ENCODE measurements around the gene CAPZB.

The CAPZB gene

GRCh38 chr1:19448491-19449439 is 36.6 kb downstream of the CAPZB start:
- DNase-seq (ENCODE audit: low read depth): no peak

- DNase-seq (ENCODE audit: low read depth): no peak
Observed at GRCh38 chr1:19447550-19447949, 37.8 kb downstream of the CAPZB start.

DNA sequence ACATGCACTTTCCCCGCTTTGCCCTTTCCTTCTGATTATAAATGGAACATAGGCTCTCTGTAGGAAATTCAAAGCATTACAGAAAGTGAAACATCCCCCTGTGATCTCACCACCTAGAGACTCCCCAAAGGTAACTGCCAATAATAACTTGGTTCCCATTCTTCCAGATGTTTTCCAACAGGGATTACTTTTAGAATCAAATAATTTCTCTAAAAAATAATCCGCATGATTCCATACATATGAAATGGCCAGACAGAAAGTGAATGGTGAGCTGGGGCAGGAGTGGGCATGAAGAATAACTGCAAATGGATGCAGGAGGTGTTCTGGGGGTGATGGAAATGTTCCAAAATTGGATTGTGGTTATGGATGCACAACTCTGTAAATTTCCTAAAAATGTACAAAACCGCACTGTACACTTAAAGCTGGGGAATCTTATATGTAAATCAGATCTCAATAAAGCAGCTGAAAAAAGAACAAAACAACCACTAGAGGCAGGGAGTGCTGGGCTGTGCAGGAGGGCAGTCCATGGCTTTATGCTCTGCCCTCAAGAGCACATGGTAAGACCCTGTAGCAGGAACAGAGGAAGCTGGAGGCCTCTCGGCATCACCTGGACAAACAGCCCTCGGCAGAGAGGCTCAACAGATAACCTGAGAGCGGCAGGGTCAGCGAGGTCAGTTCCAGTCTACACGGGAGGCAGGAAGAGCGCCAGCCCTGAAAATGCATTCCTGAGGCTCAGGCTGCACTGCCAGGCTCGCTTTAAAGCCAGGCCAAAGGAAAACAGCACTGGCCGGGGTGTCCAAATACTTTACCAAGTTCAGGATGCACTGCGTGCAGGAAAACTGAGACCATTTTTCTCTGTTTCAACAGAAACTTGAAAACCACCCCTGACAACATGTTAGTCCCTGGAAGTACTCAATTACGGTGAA is 39.7 kb downstream of the CAPZB start:
- no peak for DNase-seq (ENCODE audit: low read depth)

- no peak for DNase-seq (ENCODE audit: low read depth)
Observed at GRCh38 chr1:19444296-19445021, 40.9 kb downstream of the CAPZB start.

DNA sequence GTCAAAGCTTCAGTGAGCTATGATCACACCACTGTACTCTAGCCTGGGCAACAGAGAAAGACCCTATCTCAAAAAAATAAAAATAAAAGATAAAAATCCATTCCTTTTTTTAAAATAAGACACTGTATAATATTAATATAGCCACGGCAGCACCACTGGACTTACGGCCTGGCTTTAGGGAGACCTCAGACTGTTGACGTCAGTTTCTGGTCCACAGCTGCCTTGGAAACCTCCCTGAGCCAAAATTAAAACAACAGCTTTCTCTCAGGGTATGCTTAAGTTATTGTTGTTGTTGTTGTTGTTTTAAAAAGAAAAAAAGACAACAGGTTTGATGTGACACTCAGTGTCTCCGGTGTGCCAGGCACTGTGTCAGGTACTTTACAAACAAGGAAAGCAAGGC is 42.0 kb downstream of the CAPZB start:
- DNase-seq (ENCODE audit: low read depth): no peak

DNA sequence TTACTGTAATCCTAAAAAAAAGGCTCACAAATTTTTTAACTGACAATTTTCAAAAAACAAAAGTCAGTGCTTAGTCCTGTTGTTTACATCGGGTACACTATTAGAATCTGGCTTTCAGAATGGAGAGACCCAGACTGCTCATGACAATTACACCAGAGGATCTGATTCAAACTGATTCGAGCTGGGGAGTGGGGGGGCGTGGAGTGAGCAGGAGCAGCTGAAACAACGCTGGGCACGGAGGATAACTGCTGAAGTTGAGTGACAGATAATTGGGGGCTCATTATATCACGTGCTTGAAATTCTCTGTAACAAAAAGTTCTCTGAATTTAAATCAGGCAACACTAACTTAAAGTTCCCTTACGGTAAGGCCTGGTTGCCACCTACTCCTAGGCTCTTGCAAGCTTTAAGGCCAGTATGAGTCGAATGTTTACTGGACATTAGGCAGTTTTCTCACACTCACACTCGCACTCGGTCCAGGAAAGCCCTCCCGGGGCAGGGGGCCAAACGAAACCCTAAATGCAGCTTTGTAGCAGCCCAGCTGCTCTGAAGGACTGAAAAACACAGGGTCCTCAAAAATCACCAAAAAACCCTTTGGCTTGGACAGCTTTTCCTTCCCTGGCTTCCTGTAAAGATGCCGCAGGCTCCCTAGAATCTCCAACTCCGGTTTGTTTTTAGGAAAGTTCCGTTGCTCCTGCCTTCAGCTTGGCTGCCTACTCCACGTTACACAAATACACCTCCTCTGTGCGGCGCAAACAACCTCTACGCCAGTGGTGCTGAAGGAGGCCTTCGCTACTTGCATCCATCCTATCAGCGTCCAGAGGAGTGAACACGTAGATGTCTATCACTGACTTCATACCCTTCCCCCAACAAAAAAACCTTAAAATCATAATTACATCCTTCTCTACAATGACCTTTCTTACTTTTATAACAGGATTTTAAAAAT is 42.9 kb downstream of the CAPZB start:
- no peak for DNase-seq (ENCODE audit: low read depth)

GRCh38 chr1:19441048-19441780 is 44.1 kb downstream of the CAPZB start:
- DNase-seq (ENCODE audit: low read depth): no peak

- peak; percentile 23 for DNase-seq (ENCODE audit: low read depth)
Observed at GRCh38 chr1:19439464-19440171, 45.7 kb downstream of the CAPZB start.

- DNase-seq (ENCODE audit: low read depth): no peak
Observed at GRCh38 chr1:19438516-19439195, 46.7 kb downstream of the CAPZB start.

- DNase-seq (ENCODE audit: low read depth): no peak
Observed at GRCh38 chr1:19437891-19438294, 47.4 kb downstream of the CAPZB start.

- no peak for DNase-seq (ENCODE audit: low read depth)
Observed at GRCh38 chr1:19436716-19437476, 48.4 kb downstream of the CAPZB start.

DNA sequence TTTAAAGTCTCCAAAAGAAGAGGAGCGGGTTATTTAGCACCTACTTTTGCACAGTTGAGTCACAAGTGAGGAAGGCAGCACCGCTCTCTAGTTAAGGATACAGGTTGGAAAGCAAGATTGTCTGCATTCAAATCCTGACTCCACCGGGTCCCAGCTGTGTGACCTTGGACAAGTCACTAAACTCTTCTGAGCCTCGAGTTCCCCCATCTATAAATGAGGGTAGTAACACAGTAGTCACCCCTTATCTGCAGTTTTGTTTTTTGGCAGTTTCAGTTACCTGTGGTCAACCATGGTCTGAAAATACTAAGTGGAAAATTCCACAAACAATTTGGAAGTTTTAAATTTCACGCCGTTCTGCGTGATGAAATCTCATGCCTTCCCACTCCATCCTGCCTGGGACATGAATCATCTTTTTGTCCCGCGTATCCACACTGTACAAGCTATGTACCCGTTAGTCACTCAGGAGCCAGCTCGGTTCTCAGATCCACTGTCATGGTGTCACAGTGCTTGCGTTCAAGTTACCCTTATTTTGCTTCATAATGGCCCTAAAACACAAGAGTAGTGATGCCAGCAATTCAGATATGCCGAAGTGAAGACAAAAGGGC is 49.4 kb downstream of the CAPZB start:
- DNase-seq (ENCODE audit: low read depth): no peak

- DNase-seq (ENCODE audit: low read depth): no peak
Observed at GRCh38 chr1:19435181-19435580, 50.2 kb downstream of the CAPZB start.

- DNase-seq (ENCODE audit: low read depth): no peak
Observed at GRCh38 chr1:19433719-19433998, 51.7 kb downstream of the CAPZB start.

GRCh38 chr1:19432943-19433718 is 52.2 kb downstream of the CAPZB start:
- DNase-seq (ENCODE audit: low read depth): no peak

GRCh38 chr1:19430121-19431068 is 54.9 kb downstream of the CAPZB start:
- DNase-seq (ENCODE audit: low read depth): no peak

Data from activated T-cell treated with anti-CD3 and anti-CD28 coated beads for 1 hour (primary cell).